Stimulated activated CD4-positive, alpha-beta T cell treated with anti-CD3 and anti-CD28 coated beads, Interleukin-1b, Interleukin-23, amount 100 ng/mL, for 24 hours (primary cell): ENCODE measurements around the gene SPATA24.
"Not testable (repeated sequence)": the region's sequence is repeated elsewhere in the genome, so short reads cannot be mapped to it uniquely, and the experiment has no call there.

Experiments used
- DNase-seq, 4 experiments: peaks; one replicate each; pipeline ENCODE4 v3.0.0-alpha.2; 2020; ENCODE audit warnings: low read depth in 4 of 4, low spot score in 1 of 4

SPATA24 gene

DNA sequence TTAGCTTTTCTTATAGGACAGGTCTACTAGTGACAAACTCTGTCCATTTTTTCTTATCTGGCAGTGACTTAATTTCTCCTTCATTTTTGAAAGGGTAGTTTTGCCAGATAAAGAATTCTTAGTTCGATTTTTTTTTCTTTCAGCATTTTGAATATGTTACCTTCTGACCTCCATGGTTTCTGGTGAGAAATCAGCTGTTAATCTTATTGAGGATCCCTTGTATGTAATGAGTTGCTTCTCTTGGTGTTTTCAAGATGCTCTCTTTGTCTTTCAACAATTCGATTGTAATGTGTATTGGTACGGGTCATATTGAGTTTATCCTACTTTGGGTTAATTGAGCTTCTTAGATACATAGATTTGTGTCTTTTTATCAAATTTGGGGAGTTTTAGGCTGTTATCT, 49.7 kb downstream of the SPATA24 start:
- DNase-seq: no peak

- DNase-seq: not testable (repeated sequence)
These were observed 56.0 kb downstream of the SPATA24 start for GRCh38 chr5:139347863-139348262.
